ENCODE data around the gene PFKFB3.

- TF ChIP-seq CTCF (IDR thresholded peaks at IDR 0.05) = no peak
- no peak for TF ChIP-seq POLR2AphosphoS5 (IDR thresholded peaks at IDR 0.05)
- TF ChIP-seq POLR2A (IDR thresholded peaks at IDR 0.05) = no peak
Measured at GRCh38 chr10:6165221-6165725, 37.5 kb upstream of the PFKFB3 start.

Measured in gastroesophageal sphincter (tissue), 3 donors.